H1 (cell line): Measurements from ENCODE around the gene SV2B. TPM values are rescaled to one million over a fixed set of nuclear protein-coding genes. Genes with fewer than 3 reads are reported as not detected.

Source experiments
- CTCF ChIA-PET: fragments of 300-600 bp; sonication (Branson Sonifier 250); formaldehyde crosslinking; loops from one replicate; lab custom pipeline; 2021; ENCODE audit not compliant: partially characterized antibody; lab: Charles Lee
- POLR2A ChIA-PET: fragments of 300-600 bp; sonication (Branson Sonifier 250); formaldehyde crosslinking; loops from one replicate; lab custom pipeline; 2021; ENCODE audit warnings: inconsistent platforms; ENCODE audit not compliant: partially characterized antibody; lab: Charles Lee
- DNase-seq, 2 experiments: peaks; one replicate each; pipeline versions ENCODE4 v3.0.0 to v3.0.0-alpha.2; 2010 to 2022; ENCODE audit warnings: low spot score in 2 of 2, low read depth in 1 of 2, mixed read lengths in 1 of 2
- FAIRE-seq: peaks from 2 replicates; lab custom pipeline; 2011; peaks lifted over from hg19 to GRCh38; lab: Jason Lieb, UNC
- H2AFZ ChIP-seq: 2 replicates; pipeline ENCODE4 v1.8.1; 2012; ENCODE audit warnings: low read length, inconsistent platforms
- H2AK5ac ChIP-seq: 2 replicates; pipeline ENCODE4 v1.6.1; 2013; ENCODE audit warnings: low read depth, low read length
- H2BK120ac ChIP-seq: replicated peaks from 2 replicates; pipeline ENCODE3; 2013; ENCODE audit warnings: low read depth, low read length, inconsistent platforms
- H2BK12ac ChIP-seq: 2 replicates; pipeline ENCODE4 v1.6.1; 2013; ENCODE audit warnings: low read depth, low read length
- H2BK15ac ChIP-seq: 2 replicates; pipeline ENCODE4 v1.6.1; 2013; ENCODE audit warnings: low read length
- H2BK20ac ChIP-seq: 2 replicates; pipeline ENCODE4 v1.6.1; 2013; ENCODE audit warnings: low read length
- H2BK5ac ChIP-seq: 2 replicates; pipeline ENCODE4 v1.6.1; 2013; ENCODE audit warnings: low read depth, low read length
- H3K14ac ChIP-seq: 2 replicates; pipeline ENCODE4 v1.6.1; 2013; ENCODE audit warnings: inconsistent platforms; ENCODE audit not compliant: insufficient read length
- H3K18ac ChIP-seq: 2 replicates; pipeline ENCODE4 v1.6.1; 2013; ENCODE audit warnings: low read length; ENCODE audit errors: extremely low read depth
- H3K23ac ChIP-seq: 2 replicates; pipeline ENCODE4 v1.6.1; 2013; ENCODE audit warnings: inconsistent platforms; ENCODE audit not compliant: insufficient read length
- H3K23me2 ChIP-seq: 2 replicates; pipeline ENCODE4 v1.6.1; 2013; ENCODE audit warnings: low read depth, low read length
- H3K27ac ChIP-seq: 2 replicates; pipeline ENCODE4 v1.6.1; 2011; ENCODE audit warnings: low read depth, low read length, inconsistent platforms
- H3K27me3 ChIP-seq, 4 experiments: replicated peaks in 1 of 4; 1 replicate in 1 of 4; 2 replicates in 3 of 4; pipeline versions ENCODE4 v1.6.1 to v1.8.1; 2011 to 2013; ENCODE audit warnings: low read length in 3 of 4, mild to moderate bottlenecking in 3 of 4, inconsistent platforms in 2 of 4, mixed read lengths in 2 of 4, moderate library complexity in 1 of 4; ENCODE audit not compliant: control insufficient read depth in 3 of 4, insufficient read depth in 3 of 4; ENCODE audit errors: extremely low read depth in 1 of 4
- H3K36me3 ChIP-seq, 4 experiments: 2 replicates each; pipeline versions ENCODE4 v1.6.1 to v1.8.1; 2011 to 2013; ENCODE audit warnings: mild to moderate bottlenecking in 4 of 4, low read length in 3 of 4, moderate library complexity in 2 of 4, control low read depth in 1 of 4, inconsistent platforms in 1 of 4; ENCODE audit not compliant: insufficient read depth in 4 of 4, control insufficient read depth in 2 of 4
- H3K4ac ChIP-seq: replicated peaks from 2 replicates; pipeline ENCODE3; 2013; ENCODE audit warnings: low read length, low read depth, mixed read lengths, inconsistent platforms; ENCODE audit not compliant: insufficient read length
- H3K4me1 ChIP-seq, 4 experiments: replicated peaks in 1 of 4; 1 replicate in 1 of 4; 2 replicates in 3 of 4; pipeline versions ENCODE4 v1.6.1 to v1.8.1; 2011 to 2013; ENCODE audit warnings: low read length in 3 of 4, inconsistent platforms in 2 of 4, mixed read lengths in 1 of 4; ENCODE audit not compliant: insufficient read depth in 4 of 4, control insufficient read depth in 3 of 4
- H3K4me2 ChIP-seq, 2 experiments: 2 replicates each; pipeline versions ENCODE4 v1.6.1 to v1.8.1; 2011 to 2013; ENCODE audit warnings: low read depth in 2 of 2, low read length in 2 of 2, control low read depth in 1 of 2, inconsistent platforms in 1 of 2, mild to moderate bottlenecking in 1 of 2; ENCODE audit not compliant: insufficient read depth in 1 of 2
- H3K4me3 ChIP-seq, 4 experiments: fragments of 200-600, 300-600 bp in 1 of 4; sonication (generic), shearing (Covaris generic), sonication (Bioruptor Twin) in 1 of 4; 2 replicates each; pipeline versions ENCODE4 v1.5.1 to v1.8.1; 2011 to 2016; ENCODE audit warnings: low read length in 4 of 4, low read depth in 3 of 4, control low read depth in 2 of 4, inconsistent platforms in 2 of 4, mild to moderate bottlenecking in 2 of 4, mixed read lengths in 1 of 4, moderate library complexity in 1 of 4; ENCODE audit not compliant: insufficient read depth in 2 of 4; ENCODE audit errors: extremely low read depth in 1 of 4
- H3K56ac ChIP-seq: replicated peaks from 2 replicates; pipeline ENCODE3; 2013; ENCODE audit warnings: low read depth, mild to moderate bottlenecking, mixed read lengths, low read length, inconsistent platforms; ENCODE audit not compliant: insufficient read length
- H3K79me1 ChIP-seq: 2 replicates; pipeline ENCODE4 v1.6.1; 2013; ENCODE audit warnings: low read depth, low read length, control low read depth
- H3K79me2 ChIP-seq, 2 experiments: 2 replicates each; pipeline versions ENCODE4 v1.6.1 to v1.8.1; 2012 to 2013; ENCODE audit warnings: low read length in 2 of 2, mild to moderate bottlenecking in 2 of 2, inconsistent platforms in 1 of 2; ENCODE audit not compliant: insufficient read depth in 2 of 2, control insufficient read depth in 1 of 2
- H3K9ac ChIP-seq, 4 experiments: replicated peaks in 1 of 4; 1 replicate in 1 of 4; 2 replicates in 3 of 4; pipeline versions ENCODE4 v1.6.1 to v1.8.1; 2011 to 2013; ENCODE audit warnings: low read depth in 3 of 4, low read length in 3 of 4, control low read depth in 2 of 4, mild to moderate bottlenecking in 2 of 4, moderate library complexity in 2 of 4, inconsistent platforms in 1 of 4; ENCODE audit errors: extremely low read depth in 1 of 4
- H3K9me3 ChIP-seq, 2 experiments: 2 replicates each; pipeline versions ENCODE4 v1.6.1 to v1.8.1; 2012 to 2013; ENCODE audit warnings: mild to moderate bottlenecking in 2 of 2, moderate library complexity in 2 of 2, control low read depth in 1 of 2, inconsistent platforms in 1 of 2, low read depth in 1 of 2, low read length in 1 of 2, mixed read lengths in 1 of 2; ENCODE audit not compliant: insufficient read depth in 2 of 2
- H4K20me1 ChIP-seq, 2 experiments: replicated peaks in 1 of 2; 2 replicates each; pipeline versions ENCODE3 to v1.8.1; 2011 to 2013; ENCODE audit warnings: inconsistent platforms in 2 of 2, low read length in 2 of 2, mild to moderate bottlenecking in 1 of 2; ENCODE audit not compliant: insufficient read depth in 2 of 2, control insufficient read depth in 1 of 2
- H4K5ac ChIP-seq: 2 replicates; pipeline ENCODE4 v1.6.1; 2013; ENCODE audit warnings: low read length, low read depth, mixed read lengths, inconsistent platforms; ENCODE audit not compliant: insufficient read length
- H4K8ac ChIP-seq: 2 replicates; pipeline ENCODE4 v1.8.0; 2013; ENCODE audit warnings: mild to moderate bottlenecking, moderate library complexity, low read length, inconsistent platforms; ENCODE audit not compliant: insufficient read depth; ENCODE audit errors: extremely low read depth
- H4K91ac ChIP-seq: replicated peaks from 2 replicates; pipeline ENCODE3; 2013; ENCODE audit warnings: low read length, mixed read lengths, inconsistent platforms; ENCODE audit not compliant: insufficient read length
- GTF2F1 ChIP-seq: IDR thresholded peaks from 2 replicates; pipeline ENCODE4 v1.6.1; 2012; ENCODE audit warnings: low read depth, low read length, improper control_type of control experiment, borderline replicate concordance
- SIX5 ChIP-seq: IDR thresholded peaks from 2 replicates; pipeline ENCODE4 v1.6.1; 2011; ENCODE audit warnings: mild to moderate bottlenecking, low read depth, low read length
- WGBS, 2 experiments: shearing (Covaris generic) in 1 of 2; methylation state at CpG; one replicate each; pipeline versions ENCODE4 v1.1.6 to v1.1.7; 2013 to 2015; ENCODE audit warnings: low lambda C conversion rate in 2 of 2, mixed read lengths in 2 of 2, inconsistent platforms in 1 of 2, low coverage in 1 of 2, missing lambda C conversion rate in 1 of 2; ENCODE audit not compliant: insufficient replicate concordance in 2 of 2, insufficient coverage in 1 of 2, insufficient read length in 1 of 2; ENCODE audit errors: extremely low coverage in 1 of 2, missing lambda C conversion rate in 1 of 2; 5-methylcytosine and 5-hydroxymethylcytosine counted together
- polyA plus RNA-seq, 7 experiments: library from polyadenylated mRNA; depleted of rRNA in 3 of 7; stranded (reverse) in 5 of 7; unstranded in 2 of 7; fragments of >200 nt in 5 of 7; fragments of 200-250 nt in 2 of 7; gene quantifications; 1 replicate in 5 of 7; 2 replicates in 1 of 7; 4 replicates in 1 of 7; pipeline versions ENCODE4 v1.2.1 to v1.2.3, GENCODE V29; 2011 to 2013; ENCODE audit warnings: missing spikeins in 2 of 7, mixed read lengths in 2 of 7
- total RNA-seq: library from RNA; stranded (reverse); fragmentation: NEBNext Ultra II Directional; extraction: Animal tissue kit (Norgen Biotek cat#: 25700); gene quantifications from 2 replicates; pipeline ENCODE4 v1.2.1, GENCODE V29; 2021

SV2B gene
- total and polyA plus RNA-seq, 2 of the 8 experiments (the other 6 are each of a cell fraction or from before 2014, with no cell fraction given): 0.09 to 0.20 TPM

DNA sequence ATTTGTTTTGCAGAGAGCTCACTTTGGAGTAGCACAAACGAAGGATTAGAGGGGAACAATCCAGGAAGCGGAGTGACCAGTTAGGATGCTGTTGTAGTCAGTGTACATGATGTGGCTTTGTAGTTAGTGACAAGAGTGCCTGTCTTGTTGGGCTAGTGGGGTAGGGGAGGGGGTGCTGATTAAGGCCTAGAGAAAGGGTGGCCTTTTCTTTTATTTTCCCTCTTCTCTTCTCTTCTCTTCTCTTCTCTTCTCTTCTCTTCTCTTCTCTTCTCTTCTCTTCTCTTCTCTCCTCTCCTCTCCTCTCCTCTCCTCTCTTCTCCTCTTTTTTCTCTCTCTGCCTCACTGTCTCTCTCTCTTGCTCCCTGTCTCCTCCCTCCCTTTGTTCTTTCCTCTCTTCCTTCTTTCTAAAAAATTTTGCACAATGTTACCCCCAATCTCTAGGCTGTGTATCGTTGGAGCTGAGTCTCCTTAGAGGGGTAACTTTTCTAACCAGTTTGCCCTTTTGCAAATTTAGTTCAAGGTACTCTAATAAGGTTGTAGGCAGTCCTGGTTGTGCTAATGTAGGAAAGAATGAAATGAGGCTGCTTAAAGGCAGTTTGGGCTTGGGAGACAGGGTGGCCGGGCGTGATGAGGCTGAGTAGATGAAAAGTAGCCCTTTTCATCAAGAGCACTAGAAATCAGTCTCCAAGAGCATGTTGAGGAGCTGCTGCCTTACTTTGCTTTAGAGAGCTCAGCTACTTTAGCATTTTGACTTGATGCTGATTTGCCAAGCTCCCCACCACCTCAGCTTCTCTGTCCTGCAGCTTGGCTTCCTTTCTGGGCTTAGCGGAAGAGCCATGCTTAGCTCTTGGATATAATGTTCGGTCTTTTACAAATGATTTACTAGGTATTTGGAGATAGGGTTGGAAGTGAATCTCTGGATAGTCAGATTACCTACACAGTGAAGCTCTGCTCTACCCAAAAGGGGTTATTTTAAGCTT is 58.6 kb downstream of the SV2B start:
- CTCF ChIA-PET: interaction anchor here (0.6 to 1.8 kb wide), 3 partner anchors 16 to 113 kb away, joined by 3 to 4 read pairs (median 4); no protein-coding TSS in a partner anchor
- 89% methylated on average over 7 of the region's 7 CpGs; no CpG with 5 or more reads in 1 of the 2 experiments for WGBS, 2 experiments

More for the DNA sequence above, 58.6 kb downstream of the SV2B start:
- Histone ChIP-seq H3K4me3 (no peak overlapping the region), H3K18ac (no peak overlapping the region), H3K56ac (no peak overlapping the region), H2AFZ (no peak overlapping the region), H2BK12ac (no peak overlapping the region), H3K4ac (no peak overlapping the region), H4K8ac (no peak overlapping the region), H2AK5ac (no peak overlapping the region), H4K91ac (no peak overlapping the region), H3K4me1 (no peaks in the 10 kb centered on the region), H4K20me1 (no peaks in the 10 kb centered on the region), H2BK5ac (no peak overlapping the region), H3K27ac (no peak overlapping the region), H3K27me3 (no peaks in the 10 kb centered on the region), H3K4me2 (no peak overlapping the region), H2BK120ac (no peak overlapping the region), H2BK20ac (no peak overlapping the region), H3K36me3 (no peaks in the 10 kb centered on the region), H3K23me2 (no peaks in the 10 kb centered on the region), H3K9me3 (no peaks in the 10 kb centered on the region), H3K23ac (no peak overlapping the region), H3K79me1 (no peaks in the 10 kb centered on the region)
- POLR2A ChIA-PET: interaction anchor here (0.8 kb wide), 1 partner anchor 82 kb away, joined by 3 read pairs; no protein-coding TSS in a partner anchor
- no peak for DNase-seq
- TF ChIP-seq SIX5: no peak
- no peak for TF ChIP-seq GTF2F1
- TF ChIP-seq, all 59 proteins: peak for 0
- Histone ChIP-seq H4K5ac (no peak overlapping the region), H3K79me2 (no peaks in the 10 kb centered on the region), H3K14ac (no peak overlapping the region), H2BK15ac (no peak overlapping the region), H3K9ac (no peak overlapping the region)
- FAIRE-seq: no peak
